ENCODE data around the gene CMSS1. TPM values are rescaled to one million over a fixed set of nuclear protein-coding genes. Genes with fewer than 3 reads are reported as not detected.

CMSS1 gene
- total and polyA plus RNA-seq, 3 donors from 2014 or later, result 24.6 to 47.9 (median 24.9) TPM

GRCh38 chr3:100079328-100079727, 261.7 kb downstream of the CMSS1 start:
- no peak for DNase-seq
- intact Hi-C loops (cut with DNase I; ENCODE audit: low total_unique reads), result loop anchor here (10.0 kb wide), 1 partner anchor 175 kb away; no protein-coding TSS in a partner anchor

GRCh38 chr3:100080573-100080972, 262.9 kb downstream of the CMSS1 start:
- intact Hi-C loops (cut with DNase I; ENCODE audit: low total_unique reads), result no loop called here
- 74 to 80% methylated on average over 2 of the region's 2 CpGs for WGBS, 2 donors
- H3K9me3 ChIP-seq, result no peaks in the 10 kb centered on the region
- DNase-seq, result no peak
- no peaks in the 10 kb centered on the region for H3K36me3 ChIP-seq (ENCODE audit: low read depth, missing control alignments)
- TF ChIP-seq POLR2A (IDR thresholded peaks at IDR 0.05) (no peak), CTCF (IDR thresholded peaks at IDR 0.05) (no peak)
- no peaks in the 10 kb centered on the region for H3K4me1 ChIP-seq
- H3K27ac ChIP-seq, result no peak overlapping the region
- no peak overlapping the region for H3K4me3 ChIP-seq
- no peaks in the 10 kb centered on the region for H3K27me3 ChIP-seq

More at GRCh38 chr3:100079328-100079727, 261.7 kb downstream of the CMSS1 start:
- no peak for TF ChIP-seq POLR2A (IDR thresholded peaks at IDR 0.05)
- TF ChIP-seq CTCF (IDR thresholded peaks at IDR 0.05), result no peak
- Histone ChIP-seq H3K4me3 (no peak overlapping the region), H3K27me3 (no peaks in the 10 kb centered on the region), H3K4me1 (no peaks in the 10 kb centered on the region), H3K36me3 (ENCODE audit: low read depth, missing control alignments) (no peaks in the 10 kb centered on the region), H3K9me3 (no peaks in the 10 kb centered on the region), H3K27ac (no peak overlapping the region)
- WGBS, 2 donors, result 94 to 96% methylated on average over 1 of the region's 1 CpG

- no peak overlapping the region for H3K27ac ChIP-seq
- WGBS, 2 donors, result 50 to 68% methylated on average over 1 of the region's 1 CpG
- no peaks in the 10 kb centered on the region for H3K9me3 ChIP-seq
- H3K4me3 ChIP-seq, result no peak overlapping the region
- intact Hi-C loops (cut with DNase I; ENCODE audit: low total_unique reads), result no loop called here
- no peak for TF ChIP-seq POLR2A (IDR thresholded peaks at IDR 0.05)
- no peak for TF ChIP-seq CTCF (IDR thresholded peaks at IDR 0.05)
- no peaks in the 10 kb centered on the region for H3K36me3 ChIP-seq (ENCODE audit: low read depth, missing control alignments)
- H3K27me3 ChIP-seq, result no peaks in the 10 kb centered on the region
- no peak for DNase-seq
- H3K4me1 ChIP-seq, result no peaks in the 10 kb centered on the region
These were observed 263.6 kb downstream of the CMSS1 start for GRCh38 chr3:100081311-100081710.

- Histone ChIP-seq H3K27ac (no peak overlapping the region), H3K9me3 (no peaks in the 10 kb centered on the region), H3K4me1 (no peaks in the 10 kb centered on the region), H3K36me3 (ENCODE audit: low read depth, missing control alignments) (no peaks in the 10 kb centered on the region), H3K4me3 (no peak overlapping the region), H3K27me3 (no peaks in the 10 kb centered on the region)
- no peak for DNase-seq
- 71 to 78% methylated on average over 2 of the region's 2 CpGs for WGBS, 2 donors
- intact Hi-C loops (cut with DNase I; ENCODE audit: low total_unique reads), result no loop called here
- TF ChIP-seq POLR2A (IDR thresholded peaks at IDR 0.05), result no peak
- no peak for TF ChIP-seq CTCF (IDR thresholded peaks at IDR 0.05)
These were observed 264.5 kb downstream of the CMSS1 start for GRCh38 chr3:100081986-100082692.

GRCh38 chr3:100082714-100083113, 265.1 kb downstream of the CMSS1 start:
- WGBS, 2 donors, result 95 to 96% methylated on average over 1 of the region's 1 CpG
- no peak for TF ChIP-seq POLR2A (IDR thresholded peaks at IDR 0.05)
- no peak for TF ChIP-seq CTCF (IDR thresholded peaks at IDR 0.05)
- intact Hi-C loops (cut with DNase I; ENCODE audit: low total_unique reads), result no loop called here
- H3K4me3 ChIP-seq, result no peak overlapping the region
- no peak overlapping the region for H3K27ac ChIP-seq
- DNase-seq, result no peak
- H3K4me1 ChIP-seq, result no peaks in the 10 kb centered on the region
- no peaks in the 10 kb centered on the region for H3K27me3 ChIP-seq
- no peaks in the 10 kb centered on the region for H3K9me3 ChIP-seq
- no peaks in the 10 kb centered on the region for H3K36me3 ChIP-seq (ENCODE audit: low read depth, missing control alignments)
